Stomach (tissue), 4 donors: ENCODE data around the gene SLC38A9.

Source experiments
- CTCF ChIP-seq, 7 experiments: fragments of 450-650 bp in 4 of 7; fragments of 200-600 bp in 3 of 7; sonication (generic) in 3 of 7; IDR thresholded peaks; one replicate each; pipeline ENCODE4 v1.5.1; 2016 to 2019; ENCODE audit warnings: antibody characterized with exemption in 7 of 7, control low read depth in 2 of 7, mild to moderate bottlenecking in 1 of 7
- EP300 ChIP-seq: sonication (generic); formaldehyde crosslinking; IDR thresholded peaks from one replicate; pipeline ENCODE4 v1.6.1; 2017; ENCODE audit warnings: antibody characterized with exemption
- POLR2A ChIP-seq, 4 donors: fragments of 450-650 bp; IDR thresholded peaks; one replicate each; pipeline ENCODE4 v1.6.1; 2016; ENCODE audit warnings: antibody characterized with exemption in 4 of 4, control low read depth in 2 of 4, mild to moderate bottlenecking in 1 of 4, moderate library complexity in 1 of 4
- POLR2AphosphoS5 ChIP-seq, 3 donors: sonication (generic); formaldehyde crosslinking; IDR thresholded peaks; one replicate each; pipeline ENCODE4 v1.6.1; 2016; ENCODE audit warnings: antibody characterized with exemption in 3 of 3

- TF ChIP-seq EP300 (no peak), POLR2A (IDR thresholded peaks at IDR 0.05) (no peak), CTCF (IDR thresholded peaks at IDR 0.05) (no peak), POLR2AphosphoS5 (IDR thresholded peaks at IDR 0.05) (no peak)
Observed at GRCh38 chr5:55706230-55706629, 5.9 kb downstream of the SLC38A9 start.
